ENCODE data around the gene TERT. TPM values are rescaled to one million over a fixed set of nuclear protein-coding genes. Genes with fewer than 3 reads are reported as not detected.

TERT gene
- total RNA-seq, 1 donor from 2014 or later: 0.28 TPM

- Mint-ChIP-seq H3K36me3 (ENCODE audit: low read depth, unreplicated experiment) (no peaks in the 10 kb centered on the region), H3K9me3 (ENCODE audit: unreplicated experiment) (no peaks in the 10 kb centered on the region), H3K4me3 (ENCODE audit: unreplicated experiment) (no peak overlapping the region), H3K4me1 (ENCODE audit: unreplicated experiment) (no peaks in the 10 kb centered on the region), H3K27me3 (ENCODE audit: unreplicated experiment) (peaks cover 12% of the 10 kb centered on the region), H3K27ac (ENCODE audit: unreplicated experiment) (no peak overlapping the region)
- TF ChIP-seq CTCF (IDR thresholded peaks at IDR 0.05; ENCODE audit: unreplicated experiment): no peak
- DNase-seq (ENCODE audit: low spot score): no peak
Observed at GRCh38 chr5:1297243-1297642, 2.4 kb upstream of the TERT start.

GRCh38 chr5:1295650-1296037 lies 776 bp upstream of the TERT start:
- Mint-ChIP-seq H3K27ac (ENCODE audit: unreplicated experiment) (no peak overlapping the region), H3K36me3 (ENCODE audit: low read depth, unreplicated experiment) (no peaks in the 10 kb centered on the region), H3K27me3 (ENCODE audit: unreplicated experiment) (peaks cover 12% of the 10 kb centered on the region), H3K4me1 (ENCODE audit: unreplicated experiment) (no peaks in the 10 kb centered on the region), H3K9me3 (ENCODE audit: unreplicated experiment) (no peaks in the 10 kb centered on the region), H3K4me3 (ENCODE audit: unreplicated experiment) (peak overlapping the region; percentile 51)
- DNase-seq (ENCODE audit: low spot score): no peak
- TF ChIP-seq CTCF (IDR thresholded peaks at IDR 0.05; ENCODE audit: unreplicated experiment): no peak

GRCh38 chr5:1294206-1294834 lies 548 bp downstream of the TERT start:
- no peaks in the 10 kb centered on the region for H3K36me3 Mint-ChIP-seq (ENCODE audit: low read depth, unreplicated experiment)
- no peak overlapping the region for H3K4me3 Mint-ChIP-seq (ENCODE audit: unreplicated experiment)
- no peak for DNase-seq (ENCODE audit: low spot score)
- H3K9me3 Mint-ChIP-seq (ENCODE audit: unreplicated experiment): no peaks in the 10 kb centered on the region
- no peak for TF ChIP-seq CTCF (IDR thresholded peaks at IDR 0.05; ENCODE audit: unreplicated experiment)
- peaks cover 12% of the 10 kb centered on the region for H3K27me3 Mint-ChIP-seq (ENCODE audit: unreplicated experiment)
- no peak overlapping the region for H3K27ac Mint-ChIP-seq (ENCODE audit: unreplicated experiment)
- no peaks in the 10 kb centered on the region for H3K4me1 Mint-ChIP-seq (ENCODE audit: unreplicated experiment)

- no peak for DNase-seq (ENCODE audit: low spot score)
- peak overlapping the region; percentile 44 for H3K4me3 Mint-ChIP-seq (ENCODE audit: unreplicated experiment)
Observed at GRCh38 chr5:1293416-1294205, 1.3 kb downstream of the TERT start.

More at GRCh38 chr5:1293416-1294205, 1.3 kb downstream of the TERT start:
- peaks cover 1% of the 10 kb centered on the region for H3K36me3 Mint-ChIP-seq (ENCODE audit: low read depth, unreplicated experiment)
- no peak overlapping the region for H3K27ac Mint-ChIP-seq (ENCODE audit: unreplicated experiment)
- no peaks in the 10 kb centered on the region for H3K4me1 Mint-ChIP-seq (ENCODE audit: unreplicated experiment)
- no peak for TF ChIP-seq CTCF (IDR thresholded peaks at IDR 0.05; ENCODE audit: unreplicated experiment)
- H3K9me3 Mint-ChIP-seq (ENCODE audit: unreplicated experiment): no peaks in the 10 kb centered on the region
- H3K27me3 Mint-ChIP-seq (ENCODE audit: unreplicated experiment): peaks cover 12% of the 10 kb centered on the region

Data from endothelial cell (in vitro differentiated cells).